Measurements from ENCODE around the gene FAM13A.

The FAM13A gene

DNA sequence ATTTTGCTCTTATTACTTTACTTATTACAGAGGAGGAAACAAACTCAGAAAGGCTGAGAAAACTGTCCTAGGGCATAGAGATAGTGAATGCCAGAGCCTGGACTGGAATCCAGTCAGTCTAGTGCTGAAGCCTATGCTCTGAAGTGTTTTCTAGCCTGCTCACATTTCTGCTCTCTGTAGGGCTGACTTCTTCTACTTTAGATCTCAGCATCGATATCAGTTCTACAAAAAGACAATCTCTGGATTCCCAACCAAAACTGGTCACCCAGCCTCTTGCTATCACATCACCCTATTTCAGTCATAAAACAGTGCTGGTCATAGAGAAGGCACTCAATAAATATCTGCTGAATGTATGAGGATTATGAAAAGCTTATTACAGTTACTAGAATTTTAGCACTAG is 87.2 kb downstream of the FAM13A start:
- peaks cover 0 to 3% (median 0%) of the 10 kb centered on the region in 5 donors for H3K9me3 ChIP-seq (ENCODE audit: control insufficient read depth in 5 of 5, low read length in 5 of 5)
- no peaks in the 10 kb centered on the region for H3K27me3 ChIP-seq (ENCODE audit: control insufficient read depth in 5 of 5, insufficient read depth in 4 of 5, low read length in 5 of 5)
- peaks cover 0 to 12% (median 10%) of the 10 kb centered on the region in 5 donors for H3K4me1 ChIP-seq (ENCODE audit: control insufficient read depth in 5 of 5, insufficient read depth in 5 of 5, low read length in 5 of 5)
- no peak overlapping the region for H3K9ac ChIP-seq (ENCODE audit: low read length in 5 of 5)
- no peak overlapping the region for H3K27ac ChIP-seq (ENCODE audit: low read depth, low read length)
- H3K36me3 ChIP-seq (ENCODE audit: control insufficient read depth in 5 of 5, insufficient read depth in 5 of 5, low read length in 5 of 5): no peaks in the 10 kb centered on the region
- no peak overlapping the region for H3K4me3 ChIP-seq (ENCODE audit: low read depth in 1 of 5, low read length in 5 of 5)

DNA sequence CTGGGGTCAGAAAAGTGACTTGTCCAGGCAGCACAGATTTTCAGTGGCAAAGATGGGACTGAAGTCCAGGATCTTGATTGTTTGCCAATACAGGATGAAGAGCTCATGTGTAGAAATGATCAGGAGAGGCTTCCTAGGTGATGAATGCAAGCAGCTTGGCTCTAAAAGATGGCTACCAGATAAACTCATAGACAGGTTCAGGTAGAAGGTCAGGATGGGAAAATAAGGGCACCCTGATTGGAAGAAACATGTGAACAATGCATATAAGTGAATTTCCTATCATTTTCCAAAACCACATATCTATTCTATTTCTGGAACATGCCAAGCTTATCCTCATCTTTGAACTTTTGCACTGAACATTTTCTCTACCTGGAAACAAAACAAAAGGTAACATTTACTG is 87.7 kb downstream of the FAM13A start:
- Histone ChIP-seq H3K36me3 (ENCODE audit: control insufficient read depth in 5 of 5, insufficient read depth in 5 of 5, low read length in 5 of 5) (no peaks in the 10 kb centered on the region), H3K9me3 (ENCODE audit: control insufficient read depth in 5 of 5, low read length in 5 of 5) (peaks cover 0 to 3% (median 0%) of the 10 kb centered on the region in 5 donors), H3K4me1 (ENCODE audit: control insufficient read depth in 5 of 5, insufficient read depth in 5 of 5, low read length in 5 of 5) (peaks cover 0 to 12% (median 10%) of the 10 kb centered on the region in 5 donors), H3K27me3 (ENCODE audit: control insufficient read depth in 5 of 5, insufficient read depth in 4 of 5, low read length in 5 of 5) (no peaks in the 10 kb centered on the region), H3K27ac (ENCODE audit: low read depth, low read length) (peak overlapping the region; percentile 63), H3K4me3 (ENCODE audit: low read depth in 1 of 5, low read length in 5 of 5) (no peak overlapping the region), H3K9ac (ENCODE audit: low read length in 5 of 5) (no peak overlapping the region)

DNA sequence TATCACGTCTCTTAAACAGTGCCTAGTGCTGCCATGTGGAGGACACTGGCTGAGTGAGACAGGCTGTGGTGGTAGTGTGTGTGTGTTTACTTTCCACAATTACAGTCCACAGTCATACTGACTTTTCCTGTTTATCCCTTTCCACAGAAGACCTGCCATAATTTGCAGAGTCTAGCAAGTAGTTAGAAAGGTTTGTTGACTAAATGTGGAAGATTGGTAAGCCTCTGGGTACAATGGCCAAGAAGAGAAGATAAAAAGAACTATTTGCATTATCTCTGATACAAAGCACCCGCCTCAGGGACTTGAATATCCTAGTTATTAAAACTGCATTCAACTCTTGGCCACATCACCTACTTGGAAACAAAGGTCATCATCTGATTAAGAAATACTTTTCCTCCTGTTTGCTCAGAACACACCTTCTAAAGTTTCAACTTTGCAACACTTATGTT is 89.1 kb downstream of the FAM13A start:
- Histone ChIP-seq H3K36me3 (ENCODE audit: control insufficient read depth in 5 of 5, insufficient read depth in 5 of 5, low read length in 5 of 5) (no peaks in the 10 kb centered on the region), H3K4me3 (ENCODE audit: low read depth in 1 of 5, low read length in 5 of 5) (peak overlapping the region in 2 of 5 donors; percentile 7 to 18), H3K4me1 (ENCODE audit: control insufficient read depth in 5 of 5, insufficient read depth in 5 of 5, low read length in 5 of 5) (peaks cover 0 to 12% (median 10%) of the 10 kb centered on the region in 5 donors), H3K27ac (ENCODE audit: low read depth, low read length) (peak overlapping the region; percentile 63), H3K9ac (ENCODE audit: low read length in 5 of 5) (no peak overlapping the region), H3K27me3 (ENCODE audit: control insufficient read depth in 5 of 5, insufficient read depth in 4 of 5, low read length in 5 of 5) (no peaks in the 10 kb centered on the region), H3K9me3 (ENCODE audit: control insufficient read depth in 5 of 5, low read length in 5 of 5) (no peaks in the 10 kb centered on the region)

DNA sequence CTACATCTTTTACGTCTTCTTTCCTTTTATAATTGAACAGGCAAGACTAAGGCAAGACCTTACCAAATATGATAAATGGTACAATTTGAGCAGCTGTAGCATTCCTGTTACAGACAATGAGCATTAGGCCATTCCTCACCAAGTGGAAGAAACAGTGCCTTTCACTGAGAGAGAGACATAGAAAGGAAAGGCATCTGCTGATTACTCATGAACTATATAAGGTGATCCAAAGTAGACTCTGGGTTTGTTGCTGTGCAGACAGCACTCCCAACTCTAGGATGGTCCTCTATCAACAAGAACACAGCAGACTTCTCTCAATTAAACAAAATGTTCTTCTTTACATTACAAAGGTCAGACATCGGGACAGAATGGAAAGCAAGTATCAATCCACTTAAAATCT is 91.9 kb downstream of the FAM13A start:
- Histone ChIP-seq H3K27ac (ENCODE audit: low read depth, low read length) (no peak overlapping the region), H3K4me3 (ENCODE audit: low read depth in 1 of 5, low read length in 5 of 5) (no peak overlapping the region), H3K27me3 (ENCODE audit: control insufficient read depth in 5 of 5, insufficient read depth in 4 of 5, low read length in 5 of 5) (no peaks in the 10 kb centered on the region), H3K9me3 (ENCODE audit: control insufficient read depth in 5 of 5, low read length in 5 of 5) (no peaks in the 10 kb centered on the region), H3K9ac (ENCODE audit: low read length in 5 of 5) (no peak overlapping the region), H3K4me1 (ENCODE audit: control insufficient read depth in 5 of 5, insufficient read depth in 5 of 5, low read length in 5 of 5) (peaks cover 0 to 19% (median 17%) of the 10 kb centered on the region in 5 donors), H3K36me3 (ENCODE audit: control insufficient read depth in 5 of 5, insufficient read depth in 5 of 5, low read length in 5 of 5) (no peaks in the 10 kb centered on the region)

DNA sequence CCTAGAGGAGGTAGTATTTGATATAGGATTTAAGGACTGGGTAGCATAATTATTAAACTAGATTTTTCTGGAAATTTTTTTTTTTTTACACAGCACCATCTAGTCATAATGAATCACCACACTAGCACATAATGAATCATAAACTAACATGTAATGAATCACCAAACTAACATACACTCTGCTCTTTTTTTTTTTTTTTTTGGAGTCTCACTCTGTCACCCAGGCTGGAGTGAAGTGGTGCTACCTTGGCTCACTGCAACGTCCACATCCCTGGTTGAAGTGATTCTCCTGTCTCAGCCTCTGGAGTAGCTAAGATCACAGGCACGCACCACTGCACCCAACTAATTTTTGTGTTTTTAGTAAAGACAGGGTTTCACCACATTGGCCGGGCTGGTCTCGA is 92.5 kb downstream of the FAM13A start:
- Histone ChIP-seq H3K9ac (ENCODE audit: low read length in 5 of 5) (no peak overlapping the region), H3K9me3 (ENCODE audit: control insufficient read depth in 5 of 5, low read length in 5 of 5) (no peaks in the 10 kb centered on the region), H3K4me3 (ENCODE audit: low read depth in 1 of 5, low read length in 5 of 5) (no peak overlapping the region), H3K4me1 (ENCODE audit: control insufficient read depth in 5 of 5, insufficient read depth in 5 of 5, low read length in 5 of 5) (peaks cover 0 to 22% (median 17%) of the 10 kb centered on the region in 5 donors), H3K36me3 (ENCODE audit: control insufficient read depth in 5 of 5, insufficient read depth in 5 of 5, low read length in 5 of 5) (no peaks in the 10 kb centered on the region), H3K27ac (ENCODE audit: low read depth, low read length) (no peak overlapping the region), H3K27me3 (ENCODE audit: control insufficient read depth in 5 of 5, insufficient read depth in 4 of 5, low read length in 5 of 5) (no peaks in the 10 kb centered on the region)

DNA sequence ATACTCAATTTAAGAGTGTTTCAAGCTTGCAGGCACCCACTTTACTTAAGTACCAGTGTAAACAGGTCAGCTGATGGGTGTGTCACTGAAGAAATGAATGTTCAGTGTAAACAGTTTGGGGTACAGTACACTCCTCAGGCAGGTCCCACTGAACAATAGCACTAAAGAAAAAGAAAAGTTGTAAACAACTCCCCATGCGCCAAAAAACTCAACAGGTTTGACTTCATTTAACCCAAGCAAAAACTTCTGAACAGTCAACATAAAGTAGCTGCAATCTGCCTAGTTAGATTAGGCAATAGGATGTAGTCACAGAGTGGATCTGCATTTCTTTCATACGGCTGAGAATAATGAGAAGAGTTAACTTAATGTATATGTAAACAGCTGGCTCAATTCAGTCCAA is 93.2 kb downstream of the FAM13A start:
- Histone ChIP-seq H3K4me3 (ENCODE audit: low read depth in 1 of 5, low read length in 5 of 5) (no peak overlapping the region), H3K27me3 (ENCODE audit: control insufficient read depth in 5 of 5, insufficient read depth in 4 of 5, low read length in 5 of 5) (no peaks in the 10 kb centered on the region), H3K4me1 (ENCODE audit: control insufficient read depth in 5 of 5, insufficient read depth in 5 of 5, low read length in 5 of 5) (peaks cover 0 to 26% (median 17%) of the 10 kb centered on the region in 5 donors), H3K36me3 (ENCODE audit: control insufficient read depth in 5 of 5, insufficient read depth in 5 of 5, low read length in 5 of 5) (no peaks in the 10 kb centered on the region), H3K9me3 (ENCODE audit: control insufficient read depth in 5 of 5, low read length in 5 of 5) (no peaks in the 10 kb centered on the region), H3K9ac (ENCODE audit: low read length in 5 of 5) (no peak overlapping the region), H3K27ac (ENCODE audit: low read depth, low read length) (no peak overlapping the region)

DNA sequence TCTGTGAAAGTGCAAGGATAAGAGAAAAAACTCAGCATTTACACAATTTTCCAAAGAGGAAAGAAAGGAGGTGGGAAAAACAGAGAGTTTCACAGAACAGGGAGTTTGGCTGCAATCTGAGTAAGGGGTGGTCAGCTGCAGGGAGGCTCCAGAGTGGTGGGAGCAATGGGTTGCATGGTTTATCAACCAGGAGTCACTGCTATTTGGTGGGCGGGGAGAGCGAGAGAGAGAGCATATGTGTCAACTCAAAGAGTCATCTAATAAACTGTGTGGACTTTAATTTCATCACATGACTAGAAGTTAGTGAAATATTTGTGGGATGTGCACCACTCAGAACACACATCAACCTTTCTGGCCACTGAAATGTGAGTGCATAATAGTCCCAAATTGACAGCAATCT is 94.6 kb downstream of the FAM13A start:
- H3K9me3 ChIP-seq (ENCODE audit: control insufficient read depth in 5 of 5, low read length in 5 of 5): no peaks in the 10 kb centered on the region
- no peak overlapping the region for H3K27ac ChIP-seq (ENCODE audit: low read depth, low read length)
- peaks cover 3 to 31% (median 23%) of the 10 kb centered on the region in 5 donors for H3K4me1 ChIP-seq (ENCODE audit: control insufficient read depth in 5 of 5, insufficient read depth in 5 of 5, low read length in 5 of 5)
- H3K27me3 ChIP-seq (ENCODE audit: control insufficient read depth in 5 of 5, insufficient read depth in 4 of 5, low read length in 5 of 5): no peaks in the 10 kb centered on the region
- H3K36me3 ChIP-seq (ENCODE audit: control insufficient read depth in 5 of 5, insufficient read depth in 5 of 5, low read length in 5 of 5): no peaks in the 10 kb centered on the region
- H3K9ac ChIP-seq (ENCODE audit: low read length in 5 of 5): no peak overlapping the region
- H3K4me3 ChIP-seq (ENCODE audit: low read depth in 1 of 5, low read length in 5 of 5): no peak overlapping the region

DNA sequence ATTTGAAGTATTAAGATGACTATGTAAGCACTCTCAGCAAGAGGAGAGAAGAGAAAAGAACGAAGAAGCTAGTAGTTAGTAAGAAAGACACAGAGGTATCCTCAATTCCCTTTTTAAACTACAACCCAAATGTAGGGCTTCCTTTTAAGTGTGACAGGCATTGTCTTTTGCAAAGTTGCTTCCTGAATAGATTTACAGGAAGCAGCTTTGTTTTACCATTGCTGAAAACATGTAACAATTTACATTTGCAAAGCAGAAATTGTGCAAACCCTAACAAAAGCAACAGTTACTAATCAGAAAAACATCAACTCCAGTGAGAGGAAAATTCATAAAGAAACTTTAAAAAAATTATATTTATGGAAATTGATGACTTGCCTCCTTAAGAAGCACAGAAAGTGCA is 96.4 kb downstream of the FAM13A start:
- Histone ChIP-seq H3K27me3 (ENCODE audit: control insufficient read depth in 5 of 5, insufficient read depth in 4 of 5, low read length in 5 of 5) (no peaks in the 10 kb centered on the region), H3K27ac (ENCODE audit: low read depth, low read length) (no peak overlapping the region), H3K4me1 (ENCODE audit: control insufficient read depth in 5 of 5, insufficient read depth in 5 of 5, low read length in 5 of 5) (peaks cover 3 to 40% (median 28%) of the 10 kb centered on the region in 5 donors), H3K4me3 (ENCODE audit: low read depth in 1 of 5, low read length in 5 of 5) (no peak overlapping the region), H3K36me3 (ENCODE audit: control insufficient read depth in 5 of 5, insufficient read depth in 5 of 5, low read length in 5 of 5) (no peaks in the 10 kb centered on the region), H3K9ac (ENCODE audit: low read length in 5 of 5) (no peak overlapping the region), H3K9me3 (ENCODE audit: control insufficient read depth in 5 of 5, low read length in 5 of 5) (peaks cover 0 to 5% (median 0%) of the 10 kb centered on the region in 5 donors)

DNA sequence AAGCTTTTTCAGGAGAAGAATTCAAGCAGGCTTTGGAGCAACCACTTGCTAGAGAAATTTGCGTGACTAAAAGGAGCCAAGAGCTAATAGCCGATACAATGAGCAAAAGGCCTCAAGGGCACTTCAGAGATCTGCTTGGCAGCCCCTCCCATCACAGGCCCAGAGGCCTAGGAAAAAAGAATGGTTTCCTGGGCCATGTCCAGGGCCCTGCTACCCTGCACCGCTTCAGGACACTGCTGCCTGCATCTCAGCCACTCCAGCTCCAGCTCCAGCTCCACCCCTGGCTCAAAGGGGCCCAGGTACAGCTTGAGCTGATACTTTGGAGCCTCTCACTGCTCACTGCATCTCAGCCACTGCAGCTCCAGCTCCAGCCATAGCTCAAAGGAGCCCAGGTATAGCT is 98.9 kb downstream of the FAM13A start:
- peaks cover 0 to 5% (median 0%) of the 10 kb centered on the region in 5 donors for H3K9me3 ChIP-seq (ENCODE audit: control insufficient read depth in 5 of 5, low read length in 5 of 5)
- no peaks in the 10 kb centered on the region for H3K27me3 ChIP-seq (ENCODE audit: control insufficient read depth in 5 of 5, insufficient read depth in 4 of 5, low read length in 5 of 5)
- peak overlapping the region; percentile 52 for H3K27ac ChIP-seq (ENCODE audit: low read depth, low read length)
- peaks cover 3 to 42% (median 30%) of the 10 kb centered on the region in 5 donors for H3K4me1 ChIP-seq (ENCODE audit: control insufficient read depth in 5 of 5, insufficient read depth in 5 of 5, low read length in 5 of 5)
- H3K9ac ChIP-seq (ENCODE audit: low read length in 5 of 5): no peak overlapping the region
- no peak overlapping the region for H3K4me3 ChIP-seq (ENCODE audit: low read depth in 1 of 5, low read length in 5 of 5)
- no peaks in the 10 kb centered on the region for H3K36me3 ChIP-seq (ENCODE audit: control insufficient read depth in 5 of 5, insufficient read depth in 5 of 5, low read length in 5 of 5)

DNA sequence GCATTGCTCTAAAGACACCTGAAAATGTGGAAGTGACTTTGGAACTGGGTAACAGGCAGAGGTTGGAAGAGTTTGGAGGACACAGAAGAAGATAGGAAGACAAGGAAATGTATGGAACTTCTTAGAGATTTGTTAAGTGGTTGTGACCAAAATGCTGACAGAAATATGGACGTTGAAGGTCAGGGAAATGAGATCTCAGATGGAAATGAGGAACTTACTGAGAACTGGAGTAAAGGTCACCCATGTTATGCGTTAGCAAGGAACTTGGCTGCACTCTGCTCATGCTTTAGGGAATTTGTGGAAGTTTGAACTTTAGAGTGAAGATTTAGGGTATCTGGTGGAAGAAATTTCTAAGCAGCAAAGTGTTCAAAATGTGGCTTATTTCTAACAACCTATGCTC is 99.4 kb downstream of the FAM13A start:
- Histone ChIP-seq H3K36me3 (ENCODE audit: control insufficient read depth in 5 of 5, insufficient read depth in 5 of 5, low read length in 5 of 5) (no peaks in the 10 kb centered on the region), H3K9me3 (ENCODE audit: control insufficient read depth in 5 of 5, low read length in 5 of 5) (peaks cover 0 to 5% (median 0%) of the 10 kb centered on the region in 5 donors), H3K27ac (ENCODE audit: low read depth, low read length) (peak overlapping the region; percentile 52), H3K4me1 (ENCODE audit: control insufficient read depth in 5 of 5, insufficient read depth in 5 of 5, low read length in 5 of 5) (peaks cover 3 to 42% (median 30%) of the 10 kb centered on the region in 5 donors), H3K27me3 (ENCODE audit: control insufficient read depth in 5 of 5, insufficient read depth in 4 of 5, low read length in 5 of 5) (no peaks in the 10 kb centered on the region), H3K4me3 (ENCODE audit: low read depth in 1 of 5, low read length in 5 of 5) (no peak overlapping the region), H3K9ac (ENCODE audit: low read length in 5 of 5) (no peak overlapping the region)
